GM19240 (cell line): ENCODE data around the gene POU3F3.

Experiments
- DNase-seq: peaks from one replicate; pipeline ENCODE4 v3.0.0; 2011; ENCODE audit warnings: low spot score; ENCODE audit not compliant: insufficient read length

The POU3F3 gene

DNA sequence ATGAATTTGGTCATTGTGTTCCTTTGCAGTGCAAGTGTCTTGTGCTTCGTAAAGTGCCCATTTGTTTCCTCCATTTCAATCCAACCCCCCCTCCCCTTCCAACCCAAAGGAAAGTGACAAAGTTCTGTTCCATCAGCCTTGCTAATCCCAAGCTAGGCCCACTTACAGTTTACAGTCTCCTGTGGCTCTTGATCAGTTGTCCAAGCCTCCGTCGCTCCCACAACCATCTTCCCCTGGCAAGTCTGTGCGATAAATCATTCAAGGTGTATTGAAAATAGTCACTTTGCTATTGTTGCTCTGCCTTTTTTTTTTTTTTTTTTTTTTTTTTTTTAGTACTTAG is 6.5 kb downstream of the POU3F3 start:
- DNase-seq = no peak

GRCh38 chr2:104861351-104862057 is 7.6 kb downstream of the POU3F3 start:
- no peak for DNase-seq

GRCh38 chr2:104862058-104862941 is 8.4 kb downstream of the POU3F3 start:
- no peak for DNase-seq

- no peak for DNase-seq
These were observed 9.2 kb downstream of the POU3F3 start for GRCh38 chr2:104863146-104863467.

GRCh38 chr2:104863468-104864279 is 9.8 kb downstream of the POU3F3 start:
- no peak for DNase-seq

- DNase-seq = no peak
These were observed 10.6 kb downstream of the POU3F3 start for GRCh38 chr2:104864280-104865095.

GRCh38 chr2:104865096-104865470 is 11.2 kb downstream of the POU3F3 start:
- DNase-seq = no peak

GRCh38 chr2:104866122-104866864 is 12.4 kb downstream of the POU3F3 start:
- DNase-seq = no peak

DNA sequence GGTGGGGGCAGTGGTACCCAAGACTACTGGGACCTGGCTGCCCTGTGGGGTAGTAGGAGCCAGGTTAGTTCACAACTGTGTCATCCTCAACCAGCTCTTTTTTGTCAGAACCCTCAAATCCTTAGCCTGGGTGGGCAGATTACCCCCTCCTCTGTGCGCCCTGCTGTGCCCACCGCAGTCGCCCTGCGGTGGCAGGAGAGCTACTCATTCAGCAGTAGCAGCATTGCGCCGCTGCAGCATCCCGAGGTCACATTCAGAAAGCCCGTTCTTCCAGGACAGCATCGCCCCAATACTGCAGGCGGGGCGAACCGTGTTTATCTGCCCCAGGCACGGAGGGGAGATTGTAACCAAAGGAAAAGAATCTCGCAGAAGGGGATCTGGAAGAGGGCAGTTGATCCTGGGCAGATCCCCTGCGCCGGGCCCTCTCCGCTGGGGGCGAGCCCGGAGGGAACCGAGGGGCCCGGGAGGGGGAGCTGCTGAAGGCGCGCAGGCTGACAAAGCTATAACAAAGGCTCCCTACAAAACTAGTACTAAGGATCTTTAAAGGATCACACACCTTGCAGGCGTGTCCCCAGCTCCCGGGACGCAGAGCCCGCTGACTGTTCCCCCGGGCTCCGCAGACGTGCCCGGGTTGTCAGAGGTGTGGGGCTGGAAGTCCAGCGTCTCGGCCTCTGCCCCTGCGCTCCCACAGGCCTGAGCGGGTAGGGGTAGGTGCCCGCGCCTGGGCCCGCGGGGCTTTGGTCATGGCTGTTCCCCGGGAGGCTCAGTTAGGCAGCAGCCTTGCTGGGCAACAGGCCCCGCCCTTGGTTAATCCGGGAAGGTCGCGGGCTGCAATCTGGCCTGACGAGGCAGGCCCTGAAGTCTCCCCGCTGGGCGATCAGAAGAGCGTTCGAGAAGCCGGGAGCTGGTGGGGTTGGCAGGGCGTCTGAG is 13.2 kb downstream of the POU3F3 start:
- DNase-seq = no peak

GRCh38 chr2:104867813-104868504 is 14.0 kb downstream of the POU3F3 start:
- no peak for DNase-seq

DNA sequence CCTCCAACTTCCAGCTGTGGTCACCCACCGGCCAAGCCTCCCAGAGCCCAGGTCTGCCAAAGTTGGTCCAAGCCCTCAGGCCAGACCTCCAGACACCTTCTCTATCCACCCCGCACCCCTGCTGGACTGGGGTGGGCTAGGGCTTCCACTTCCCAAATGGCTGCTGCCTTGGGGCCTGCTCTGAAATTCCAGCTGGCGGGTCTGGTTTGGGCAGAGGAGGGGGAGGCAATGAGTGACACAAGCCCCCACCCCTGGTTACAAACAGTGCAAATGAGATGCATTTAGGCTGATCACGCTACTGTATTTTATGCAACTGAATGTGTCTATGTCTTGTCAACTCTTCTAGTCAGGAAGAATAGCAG is 14.6 kb downstream of the POU3F3 start:
- no peak for DNase-seq

DNA sequence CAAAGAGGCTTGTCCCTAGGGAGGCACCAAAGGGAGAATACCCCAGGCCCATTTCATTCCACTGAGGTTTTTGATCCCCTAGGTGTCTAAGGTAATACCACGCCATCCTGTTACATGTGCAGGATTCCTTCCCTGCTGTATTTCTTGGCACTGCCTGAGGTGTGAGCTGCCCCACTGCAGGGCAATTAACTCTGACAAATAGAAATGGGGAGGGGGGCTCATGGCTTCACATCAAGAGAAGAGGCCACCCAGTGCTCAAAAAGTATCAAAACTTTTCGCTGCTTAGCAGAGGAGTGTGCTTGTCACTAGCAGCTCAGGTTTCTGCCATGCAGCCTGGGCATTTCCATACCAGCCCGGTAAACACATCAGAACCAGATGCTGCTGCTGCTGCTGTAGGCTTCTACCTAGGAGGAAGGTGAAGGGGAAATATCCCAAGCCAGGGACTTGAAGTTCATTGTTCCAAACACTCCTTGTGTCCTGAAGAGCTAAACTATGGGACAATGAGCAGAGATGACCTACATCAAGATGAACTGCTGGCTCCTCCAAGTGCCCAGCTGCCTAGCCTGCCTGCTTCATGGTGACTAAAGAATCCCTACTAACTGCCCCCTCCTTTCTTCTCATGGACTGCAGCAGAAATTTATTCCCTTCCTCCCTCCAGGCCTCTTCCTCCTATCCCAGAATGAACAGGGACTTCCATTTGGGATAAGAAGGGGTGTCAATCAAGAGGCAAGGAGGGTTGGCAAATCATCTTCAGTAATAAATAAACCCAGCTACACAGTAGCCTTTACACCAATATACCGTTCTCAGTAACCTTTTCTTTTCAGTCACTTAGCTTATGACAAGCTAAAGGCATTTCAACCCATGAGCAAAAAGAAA is 16.4 kb downstream of the POU3F3 start:
- DNase-seq = no peak

DNA sequence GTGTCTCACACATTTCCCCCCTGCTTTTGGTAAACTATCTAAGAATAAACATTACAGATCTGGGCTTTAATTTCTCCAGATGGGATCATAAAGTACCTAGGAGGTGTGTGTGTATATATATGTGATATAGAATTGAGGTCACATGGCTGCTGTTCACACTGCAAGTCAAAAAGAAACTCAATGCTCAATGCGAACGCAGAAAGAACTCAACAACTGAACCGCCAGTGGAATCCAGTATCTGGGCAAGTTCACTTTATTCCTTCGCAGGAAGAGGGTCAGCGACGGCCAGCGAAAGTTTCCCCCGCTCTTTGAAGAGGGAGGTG is 17.7 kb downstream of the POU3F3 start:
- DNase-seq = no peak

DNA sequence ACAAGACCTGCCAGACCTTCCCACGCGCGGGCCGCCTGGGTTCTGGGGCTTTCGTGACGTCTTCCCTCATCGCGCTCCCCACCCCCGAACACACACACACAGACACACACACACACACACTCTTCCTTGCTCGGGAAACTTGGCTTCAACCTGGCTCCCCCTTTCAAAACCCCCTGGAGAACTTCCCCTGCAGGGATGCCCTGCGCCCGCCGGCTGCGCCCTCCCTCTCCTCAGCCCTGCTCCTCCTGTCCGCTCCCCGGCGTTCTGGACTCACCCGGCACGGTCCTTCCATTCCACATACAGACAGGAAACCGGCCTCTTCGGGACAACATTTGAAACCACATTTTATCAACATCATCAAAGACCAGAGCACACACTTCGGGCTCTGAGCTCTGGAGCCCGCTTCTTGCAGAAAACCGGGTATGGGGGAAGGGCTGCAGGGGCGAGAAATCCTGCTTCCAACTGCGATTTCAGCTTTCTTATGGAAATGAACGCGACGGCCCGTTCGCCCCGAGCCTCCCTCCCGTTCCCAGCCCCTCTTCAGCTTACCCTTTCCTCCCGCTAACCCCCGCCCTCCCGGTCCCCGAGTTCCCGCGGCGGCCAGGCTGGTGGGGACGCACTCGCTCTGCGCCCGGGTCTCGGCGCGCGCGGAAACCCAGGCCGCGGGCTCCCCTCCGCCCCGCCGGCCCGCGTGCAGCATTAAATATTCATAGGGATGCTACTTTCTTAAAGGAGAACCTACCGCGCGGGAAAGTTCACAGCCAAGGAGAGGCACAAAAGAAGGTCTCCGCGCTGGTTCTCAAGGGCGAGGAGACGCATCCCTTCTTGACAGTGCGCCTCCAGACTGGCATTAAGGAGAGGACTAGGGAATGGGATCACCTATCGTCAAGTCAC is 18.3 kb downstream of the POU3F3 start:
- no peak for DNase-seq

- DNase-seq = no peak
These were observed 19.2 kb downstream of the POU3F3 start for GRCh38 chr2:104872866-104873688.

DNA sequence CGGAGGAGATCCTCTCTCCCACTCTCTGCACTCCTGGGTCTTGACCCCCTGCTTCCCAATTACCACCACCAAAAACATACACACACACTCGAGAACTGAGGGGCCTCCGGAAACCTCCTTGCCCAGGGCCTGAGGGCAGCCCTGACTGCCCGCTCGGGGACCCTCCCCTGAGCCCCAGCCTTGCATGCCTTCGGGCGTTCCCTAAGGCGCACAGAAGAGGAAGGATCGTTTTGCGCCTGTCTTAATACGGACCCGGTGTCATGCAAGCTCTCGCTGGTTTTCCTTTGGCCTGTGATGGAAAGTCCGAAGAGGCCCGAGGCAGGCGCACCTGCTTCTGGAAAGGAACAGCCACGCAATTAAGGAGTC is 19.8 kb downstream of the POU3F3 start:
- no peak for DNase-seq
